ENCODE measurements around the gene ZNF814.
"Not testable (repeated sequence)": the region's sequence is repeated elsewhere in the genome, so short reads cannot be mapped to it uniquely, and the experiment has no call there.

ZNF814 gene

DNA sequence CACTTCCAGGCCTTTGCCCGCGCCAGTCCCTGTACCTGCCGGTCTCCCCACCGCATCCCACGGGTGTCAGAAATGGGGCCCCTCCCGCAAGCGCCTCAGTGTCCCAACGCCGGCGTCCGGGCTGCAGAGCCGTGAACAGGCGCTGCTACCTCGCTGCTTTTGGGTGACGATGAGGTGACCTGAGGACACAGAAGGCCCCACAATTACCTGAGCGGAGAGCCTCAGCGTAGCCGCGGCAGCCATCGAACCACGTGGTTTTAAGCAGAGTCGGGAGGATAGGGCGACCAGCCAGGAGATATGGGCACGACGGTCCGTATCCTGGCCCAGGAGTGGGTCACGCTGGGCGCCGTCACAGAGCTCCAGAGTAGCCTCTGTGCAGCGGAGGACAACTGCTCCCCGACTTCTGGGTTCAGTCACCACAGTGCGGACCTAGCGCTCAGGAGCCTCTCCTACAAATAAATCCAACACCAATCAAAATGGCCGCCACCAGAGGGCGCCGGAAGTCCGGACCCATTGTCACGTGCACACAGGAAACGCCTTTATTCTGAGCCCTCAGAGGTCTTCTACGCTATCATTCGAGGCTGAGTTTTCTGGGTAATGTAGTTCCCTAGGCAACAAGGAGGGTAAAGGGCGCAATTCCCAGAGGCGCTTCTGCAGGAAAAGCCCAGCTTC lies at the start of gene ZNF814:
Gene ZNF814 (minus strand): TSS at position 478 of the 672 bp plus-strand sequence. CDS start 235 bp downstream, at position 243.
- H3K4me3 Mint-ChIP-seq, result peak within 1 kb of the TSS; percentile 86 to 96 (median 92)
- peaks cover 13% of the 10 kb centered on the region for H3K4me1 Mint-ChIP-seq
- H3K36me3 Mint-ChIP-seq (ENCODE audit: low read depth), result peaks cover 68% of the 10 kb centered on the region
- peak within 1 kb of the TSS; percentile 15 to 58 (median 56) for H3K27ac Mint-ChIP-seq
- peaks cover 52% of the 10 kb centered on the region for H3K9me3 Mint-ChIP-seq
- TF ChIP-seq, protein P1, sequence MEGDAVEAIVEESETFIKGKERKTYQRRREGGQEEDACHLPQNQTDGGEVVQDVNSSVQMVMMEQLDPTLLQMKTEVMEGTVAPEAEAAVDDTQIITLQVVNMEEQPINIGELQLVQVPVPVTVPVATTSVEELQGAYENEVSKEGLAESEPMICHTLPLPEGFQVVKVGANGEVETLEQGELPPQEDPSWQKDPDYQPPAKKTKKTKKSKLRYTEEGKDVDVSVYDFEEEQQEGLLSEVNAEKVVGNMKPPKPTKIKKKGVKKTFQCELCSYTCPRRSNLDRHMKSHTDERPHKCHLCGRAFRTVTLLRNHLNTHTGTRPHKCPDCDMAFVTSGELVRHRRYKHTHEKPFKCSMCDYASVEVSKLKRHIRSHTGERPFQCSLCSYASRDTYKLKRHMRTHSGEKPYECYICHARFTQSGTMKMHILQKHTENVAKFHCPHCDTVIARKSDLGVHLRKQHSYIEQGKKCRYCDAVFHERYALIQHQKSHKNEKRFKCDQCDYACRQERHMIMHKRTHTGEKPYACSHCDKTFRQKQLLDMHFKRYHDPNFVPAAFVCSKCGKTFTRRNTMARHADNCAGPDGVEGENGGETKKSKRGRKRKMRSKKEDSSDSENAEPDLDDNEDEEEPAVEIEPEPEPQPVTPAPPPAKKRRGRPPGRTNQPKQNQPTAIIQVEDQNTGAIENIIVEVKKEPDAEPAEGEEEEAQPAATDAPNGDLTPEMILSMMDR (IDR thresholded peaks at IDR 0.05; ENCODE audit: unreplicated experiment in 3 of 3), result peak; percentile 27 to 56 (median 34)
- no peaks in the 10 kb centered on the region for H3K27me3 Mint-ChIP-seq (ENCODE audit: low read depth)

DNA sequence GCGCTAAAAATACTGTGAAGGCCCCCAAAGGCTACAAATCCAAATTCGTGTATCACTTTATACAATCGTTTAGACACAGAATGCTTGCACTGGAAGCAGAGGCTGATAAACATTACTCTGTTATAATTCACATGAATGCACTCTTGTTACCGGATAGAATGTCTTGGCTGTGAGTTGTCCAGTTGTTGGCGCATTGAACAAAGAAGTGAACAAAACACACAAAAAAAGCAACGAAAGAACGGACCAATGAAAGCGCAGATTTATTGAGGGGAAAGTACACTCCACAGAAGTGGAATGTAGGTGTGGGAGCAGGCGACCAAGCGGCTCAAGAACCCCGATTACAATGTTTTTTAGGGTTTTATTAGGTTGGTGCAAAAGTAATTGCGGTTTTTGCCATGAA lies 46.9 kb upstream of the ZNF814 start:
- peaks cover 71% of the 10 kb centered on the region for H3K9me3 Mint-ChIP-seq
- H3K36me3 Mint-ChIP-seq (ENCODE audit: low read depth), result peaks cover 98% of the 10 kb centered on the region
- TF ChIP-seq, protein P1 (IDR thresholded peaks at IDR 0.05; ENCODE audit: unreplicated experiment in 3 of 3), result no peak
- H3K4me1 Mint-ChIP-seq, result peaks cover 11% of the 10 kb centered on the region
- H3K27ac Mint-ChIP-seq, result no peak overlapping the region
- no peaks in the 10 kb centered on the region for H3K27me3 Mint-ChIP-seq (ENCODE audit: low read depth)
- H3K4me3 Mint-ChIP-seq, result peak overlapping the region; percentile 97 to 100 (median 98)

DNA sequence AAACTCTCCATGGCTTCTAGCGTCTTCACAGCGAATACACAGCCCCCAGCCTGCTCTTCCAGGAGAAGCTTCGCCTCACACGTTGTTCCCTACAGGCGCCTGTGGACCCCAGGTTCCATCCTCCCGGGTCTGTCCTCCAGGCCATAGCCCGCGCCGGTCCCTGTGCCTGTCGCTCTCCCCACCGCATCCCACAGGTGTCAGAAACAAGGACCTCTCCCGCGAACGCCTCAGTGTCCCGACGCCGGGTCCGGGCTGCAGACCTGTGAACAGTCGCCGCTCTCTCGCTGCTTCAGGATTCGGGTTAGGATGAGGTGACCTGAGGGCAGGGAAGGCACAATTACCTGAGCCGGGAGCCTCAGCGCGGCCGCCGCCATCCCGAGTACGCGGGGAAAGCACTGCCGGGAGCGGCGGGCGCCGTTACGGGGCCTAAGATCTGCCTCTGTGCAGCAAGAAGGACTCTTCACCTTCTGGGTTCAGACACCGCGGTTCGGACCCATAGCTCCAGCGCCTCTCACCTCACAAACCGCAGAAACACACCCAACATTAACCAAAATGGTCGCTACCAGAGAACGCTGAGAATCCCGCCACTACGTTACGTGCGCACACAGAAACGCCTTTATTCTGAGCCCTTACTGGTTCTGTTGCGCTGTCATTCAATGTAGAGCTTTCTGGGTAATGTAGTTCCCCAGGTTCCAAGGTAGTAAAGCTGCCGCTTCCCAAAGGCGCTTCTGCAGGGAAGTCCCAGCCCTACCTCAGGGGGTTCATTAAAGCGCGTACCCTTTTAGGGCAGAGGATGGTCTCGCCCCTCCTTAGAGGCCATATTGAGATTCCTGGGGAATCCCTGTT lies 46.2 kb upstream of the ZNF814 start, which contains the start of gene ZNF418:
Gene ZNF418 (minus strand): TSS at position 583 of the 846 bp plus-strand sequence. CDS start 1,580 bp downstream, outside the sequence.
- H3K4me1 Mint-ChIP-seq, result peaks cover 11% of the 10 kb centered on the region
- H3K27ac Mint-ChIP-seq, result peak within 1 kb of the TSS; percentile 76 to 91 (median 89)
- peaks cover 98% of the 10 kb centered on the region for H3K36me3 Mint-ChIP-seq (ENCODE audit: low read depth)
- H3K4me3 Mint-ChIP-seq, result peak within 1 kb of the TSS; percentile 97 to 100 (median 98)
- TF ChIP-seq, protein P1 (IDR thresholded peaks at IDR 0.05; ENCODE audit: unreplicated experiment in 3 of 3), result no peak
- H3K27me3 Mint-ChIP-seq (ENCODE audit: low read depth), result no peaks in the 10 kb centered on the region
- H3K9me3 Mint-ChIP-seq, result peaks cover 75% of the 10 kb centered on the region

DNA sequence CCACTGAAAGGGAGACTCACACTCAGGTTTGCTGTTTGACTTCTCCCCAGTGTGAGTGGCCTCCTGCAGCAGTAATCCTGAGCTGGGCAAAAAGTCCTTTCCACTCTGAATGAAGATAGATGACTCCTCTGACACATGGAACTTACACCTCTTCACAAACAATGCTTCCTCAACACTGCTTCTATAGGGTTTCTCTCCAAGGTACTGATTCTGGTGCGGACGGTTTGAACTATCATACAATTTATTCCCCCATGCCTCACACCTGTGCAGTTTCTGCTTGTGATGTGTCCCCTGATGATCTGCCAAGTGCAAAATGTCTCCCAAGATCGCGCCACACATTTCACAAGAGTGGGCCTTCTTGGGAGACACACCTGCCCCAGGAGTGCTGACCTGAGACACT lies 38.8 kb upstream of the ZNF814 start:
- H3K27me3 Mint-ChIP-seq (ENCODE audit: low read depth), result no peaks in the 10 kb centered on the region
- H3K4me3 Mint-ChIP-seq, result no peak overlapping the region
- H3K36me3 Mint-ChIP-seq (ENCODE audit: low read depth), result peaks cover 100% of the 10 kb centered on the region
- H3K27ac Mint-ChIP-seq, result no peak overlapping the region
- no peaks in the 10 kb centered on the region for H3K4me1 Mint-ChIP-seq
- peaks cover 75% of the 10 kb centered on the region for H3K9me3 Mint-ChIP-seq
- TF ChIP-seq, protein P1 (IDR thresholded peaks at IDR 0.05; ENCODE audit: unreplicated experiment in 3 of 3), result no peak

DNA sequence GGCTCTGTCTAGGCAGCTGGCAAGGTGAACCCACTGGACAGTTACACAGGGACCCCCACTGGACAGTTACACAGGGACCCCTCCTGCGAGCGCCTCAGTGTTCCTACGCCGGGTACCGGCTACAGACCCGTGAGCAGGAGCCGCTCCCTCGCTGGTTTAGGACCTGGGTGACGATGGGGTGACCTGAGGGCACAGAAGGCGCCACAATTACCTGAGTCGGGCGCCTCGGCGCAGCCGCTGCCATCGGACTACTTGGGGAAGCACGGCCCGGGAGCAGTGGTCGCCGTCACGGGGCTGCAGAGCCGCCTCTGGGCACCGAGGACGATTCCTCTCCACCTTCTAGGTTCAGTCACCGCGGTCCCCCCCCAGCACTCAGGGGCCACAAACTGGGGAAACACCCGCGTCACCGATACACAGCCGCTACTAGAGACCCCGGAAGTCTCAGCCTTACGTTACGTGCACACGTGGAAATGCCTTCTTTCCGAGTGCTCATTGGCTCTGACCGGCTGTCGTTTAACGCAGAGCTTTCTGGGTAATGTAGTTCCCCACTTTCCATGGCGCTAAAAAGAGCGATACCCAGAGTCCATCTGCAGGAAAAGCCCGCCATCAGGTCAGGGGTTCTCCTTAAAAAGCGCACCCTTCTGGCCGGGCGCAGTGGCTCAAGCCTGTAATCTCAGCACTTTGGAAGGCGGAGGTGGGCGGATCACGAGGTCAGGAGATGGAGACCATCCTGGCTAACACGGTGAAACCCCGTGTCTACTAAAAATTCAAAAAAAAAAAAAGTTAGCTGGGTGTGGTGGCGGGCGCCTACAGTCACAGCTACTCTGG lies 27.5 kb upstream of the ZNF814 start, which contains the start of gene ZNF417:
Gene ZNF417 (minus strand): TSS at position 425 of the 828 bp plus-strand sequence. CDS start 181 bp downstream, at position 244.
- Mint-ChIP-seq H3K4me1 (peaks cover 15% of the 10 kb centered on the region), H3K27ac (peak within 1 kb of the TSS; percentile 89 to 96 (median 92)), H3K4me3 (peak within 1 kb of the TSS; percentile 96 to 97 (median 96)), H3K36me3 (ENCODE audit: low read depth) (peaks cover 92% of the 10 kb centered on the region), H3K9me3 (peaks cover 52% of the 10 kb centered on the region)
- TF ChIP-seq, protein P1 (IDR thresholded peaks at IDR 0.05; ENCODE audit: unreplicated experiment in 3 of 3), result peak in 1 of 3 experiments; percentile 34
- not testable (repeated sequence) for H3K27me3 Mint-ChIP-seq (ENCODE audit: low read depth)
